GM11168 (cell line): ENCODE measurements around the gene CD248.
"Not testable (repeated sequence)": the region's sequence is repeated elsewhere in the genome, so short reads cannot be mapped to it uniquely, and the experiment has no call there.

Source experiments
- in situ Hi-C: fragments of 300-500 bp; cut with MboI; formaldehyde crosslinking; loops from one replicate; pipeline ENCODE4 v1.12.0; 2022; ENCODE audit warnings: low sequenced_read_pairs; ENCODE audit not compliant: unreplicated experiment

The CD248 gene, protein sequence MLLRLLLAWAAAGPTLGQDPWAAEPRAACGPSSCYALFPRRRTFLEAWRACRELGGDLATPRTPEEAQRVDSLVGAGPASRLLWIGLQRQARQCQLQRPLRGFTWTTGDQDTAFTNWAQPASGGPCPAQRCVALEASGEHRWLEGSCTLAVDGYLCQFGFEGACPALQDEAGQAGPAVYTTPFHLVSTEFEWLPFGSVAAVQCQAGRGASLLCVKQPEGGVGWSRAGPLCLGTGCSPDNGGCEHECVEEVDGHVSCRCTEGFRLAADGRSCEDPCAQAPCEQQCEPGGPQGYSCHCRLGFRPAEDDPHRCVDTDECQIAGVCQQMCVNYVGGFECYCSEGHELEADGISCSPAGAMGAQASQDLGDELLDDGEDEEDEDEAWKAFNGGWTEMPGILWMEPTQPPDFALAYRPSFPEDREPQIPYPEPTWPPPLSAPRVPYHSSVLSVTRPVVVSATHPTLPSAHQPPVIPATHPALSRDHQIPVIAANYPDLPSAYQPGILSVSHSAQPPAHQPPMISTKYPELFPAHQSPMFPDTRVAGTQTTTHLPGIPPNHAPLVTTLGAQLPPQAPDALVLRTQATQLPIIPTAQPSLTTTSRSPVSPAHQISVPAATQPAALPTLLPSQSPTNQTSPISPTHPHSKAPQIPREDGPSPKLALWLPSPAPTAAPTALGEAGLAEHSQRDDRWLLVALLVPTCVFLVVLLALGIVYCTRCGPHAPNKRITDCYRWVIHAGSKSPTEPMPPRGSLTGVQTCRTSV

DNA sequence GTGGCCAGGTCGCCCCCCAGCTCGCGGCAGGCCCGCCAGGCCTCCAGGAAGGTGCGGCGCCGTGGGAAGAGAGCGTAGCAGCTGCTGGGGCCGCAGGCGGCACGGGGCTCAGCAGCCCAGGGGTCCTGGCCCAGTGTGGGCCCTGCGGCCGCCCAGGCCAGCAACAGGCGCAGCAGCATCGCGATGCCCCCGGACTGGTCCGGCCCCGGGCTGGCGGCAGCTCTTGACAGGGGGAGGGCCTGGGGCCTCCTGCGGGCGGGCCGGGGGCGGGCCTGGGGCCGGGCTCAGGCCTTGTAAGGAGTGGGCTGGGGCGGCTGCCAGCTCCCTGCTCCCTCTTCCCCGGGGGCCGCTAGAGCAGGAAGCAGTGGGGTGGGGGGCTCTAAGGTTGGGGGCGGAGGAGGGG is at the start of gene CD248:
CD248 (minus strand) TSS at position 196 of the 403 bp plus-strand sequence; CDS start at position 179, 17 bp downstream.
- in situ Hi-C loops, result no loop called here

DNA sequence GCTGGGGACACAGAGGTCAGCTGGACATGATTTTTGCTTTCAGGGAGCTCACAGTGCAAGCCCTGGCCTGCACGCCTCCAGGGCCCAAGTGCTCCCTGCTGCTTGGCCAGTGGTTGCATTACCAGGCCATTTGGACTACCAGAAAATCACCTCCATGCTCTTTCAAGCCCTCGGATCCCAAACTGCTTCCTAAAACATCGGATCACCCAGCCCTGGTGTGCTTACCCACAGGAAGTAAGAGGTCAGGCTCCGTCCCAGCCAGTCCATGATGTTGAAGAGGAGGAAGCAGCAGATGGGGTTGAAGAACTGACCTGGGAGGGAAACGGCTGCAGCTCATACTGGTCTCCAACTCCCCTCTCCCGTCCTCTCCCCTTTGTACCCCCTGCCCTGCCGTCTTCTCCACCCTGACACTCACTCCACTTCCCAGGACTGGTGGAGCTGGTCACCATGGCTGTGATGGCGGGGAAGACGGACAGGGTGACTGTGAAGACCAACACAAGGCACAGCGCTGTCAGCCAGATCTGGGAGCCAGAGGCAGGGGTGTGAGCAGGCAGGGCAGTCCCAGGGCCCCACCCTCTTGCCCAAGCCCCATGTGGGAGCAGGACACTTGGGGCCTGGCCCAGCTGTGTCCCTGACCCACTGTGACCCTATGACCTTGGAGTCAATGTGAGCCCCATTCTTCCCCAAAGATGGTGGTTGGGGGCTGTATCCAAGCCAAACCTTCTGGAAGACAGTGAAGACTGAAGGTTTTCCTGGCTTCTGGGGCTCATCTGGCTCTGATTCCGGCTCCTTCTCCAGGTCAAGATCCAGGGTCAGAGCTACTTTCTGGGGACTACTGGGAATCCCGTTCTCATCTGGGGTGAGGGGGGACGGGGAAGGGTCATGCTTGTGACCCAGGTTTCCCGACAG is 49.1 kb upstream of the CD248 start:
- in situ Hi-C loops, result no loop called here

- in situ Hi-C loops, result no loop called here
Observed at GRCh38 chr11:66365166-66365565, 48.3 kb upstream of the CD248 start.

GRCh38 chr11:66363805-66364535 is 47.1 kb upstream of the CD248 start:
- in situ Hi-C loops, result no loop called here

DNA sequence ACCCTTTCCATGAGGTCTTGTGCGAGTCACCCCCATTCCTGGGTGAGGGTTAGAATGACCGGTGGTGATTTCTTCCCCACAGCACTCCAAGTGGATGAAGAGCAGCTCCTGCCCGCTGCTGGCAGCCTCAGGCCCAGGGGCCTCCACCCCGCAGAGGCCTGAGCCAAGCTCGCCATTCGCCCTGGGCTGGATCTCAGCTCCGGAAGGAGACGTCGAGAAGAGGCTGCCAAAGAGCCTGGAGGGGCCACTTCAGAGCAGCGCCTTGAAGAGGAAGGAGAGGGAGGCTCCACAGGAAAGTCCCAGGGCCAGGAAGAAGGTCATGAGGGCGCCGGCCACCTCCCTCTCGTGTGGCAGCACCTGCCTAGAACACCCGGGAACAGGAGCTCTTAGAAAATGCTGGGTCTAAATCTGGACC is 46.4 kb upstream of the CD248 start:
- in situ Hi-C loops, result no loop called here

- in situ Hi-C loops, result no loop called here
Observed at GRCh38 chr11:66362481-66363147, 45.8 kb upstream of the CD248 start.

- in situ Hi-C loops, result no loop called here
Observed at GRCh38 chr11:66361502-66361941, 44.7 kb upstream of the CD248 start.

- in situ Hi-C loops, result no loop called here
Observed at GRCh38 chr11:66360406-66361073, 43.7 kb upstream of the CD248 start.

GRCh38 chr11:66359662-66360087 is 42.8 kb upstream of the CD248 start:
- in situ Hi-C loops, result no loop called here

GRCh38 chr11:66350560-66351235 is 33.9 kb upstream of the CD248 start:
- in situ Hi-C loops, result not testable (repeated sequence)

DNA sequence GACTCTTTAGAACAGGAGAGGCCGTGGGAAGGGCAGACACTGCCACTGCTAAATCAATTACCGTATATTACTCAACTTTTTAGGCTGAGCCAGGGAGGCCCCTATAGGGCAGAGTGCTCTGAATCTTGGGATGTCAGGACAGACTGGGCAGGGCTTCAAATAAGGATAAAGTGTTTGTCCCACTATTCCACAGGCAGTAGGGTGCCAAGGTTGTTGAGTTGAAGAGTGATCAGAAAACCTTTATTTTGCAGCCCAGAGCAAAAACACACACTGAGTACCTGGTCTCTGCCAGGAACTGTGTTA is 32.2 kb upstream of the CD248 start:
- in situ Hi-C loops, result no loop called here

DNA sequence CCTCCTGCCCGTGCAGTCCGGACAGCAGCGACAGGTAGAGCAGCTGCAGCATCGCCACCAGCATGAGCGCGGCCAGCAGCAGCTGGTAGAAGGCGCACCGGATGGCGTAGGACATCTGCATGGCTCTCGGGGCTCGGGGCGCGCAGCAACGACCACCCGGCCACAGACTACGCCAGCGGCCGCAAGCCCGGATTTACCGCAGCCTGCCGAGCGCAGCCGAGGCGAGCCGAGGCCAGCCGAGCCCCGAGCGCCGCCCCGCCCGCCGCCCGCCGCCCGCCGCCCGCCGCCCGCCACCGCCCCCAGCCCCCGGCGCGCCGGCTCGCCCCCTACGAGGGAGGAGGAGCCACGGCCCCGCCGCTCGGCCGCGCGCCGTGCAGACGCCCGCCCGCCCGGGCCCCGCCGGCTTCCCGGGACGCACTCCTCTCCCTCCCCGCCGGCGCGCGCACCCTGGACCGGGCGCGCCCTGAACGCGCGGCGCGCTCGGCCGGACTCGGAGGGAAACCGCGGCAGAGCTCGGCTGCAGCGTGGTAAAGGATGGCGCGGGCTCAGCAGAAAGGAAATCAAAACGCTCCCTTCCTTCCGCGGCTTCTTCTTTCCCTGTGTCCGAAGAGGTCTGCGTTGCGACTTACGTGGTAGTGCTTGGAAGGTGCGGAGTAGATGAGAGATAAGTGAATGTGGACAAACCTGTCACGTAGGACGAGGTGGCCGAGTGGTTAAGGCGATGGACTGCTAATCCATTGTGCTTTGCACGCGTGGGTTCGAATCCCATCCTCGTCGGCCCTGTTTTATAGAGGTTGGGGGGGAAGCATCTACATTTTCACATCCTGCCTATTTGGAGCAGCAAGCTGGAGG is 30.8 kb upstream of the CD248 start, which contains the start of gene B4GAT1:
B4GAT1 (minus strand) TSS at position 205 of the 852 bp plus-strand sequence; CDS start at position 121, 84 bp downstream.
- in situ Hi-C loops, result no loop called here

- in situ Hi-C loops, result no loop called here
Observed at GRCh38 chr11:66346476-66347424, 29.9 kb upstream of the CD248 start.

GRCh38 chr11:66345316-66345649 is 28.4 kb upstream of the CD248 start:
- in situ Hi-C loops, result no loop called here

- in situ Hi-C loops, result no loop called here
Observed at GRCh38 chr11:66344550-66345315, 27.9 kb upstream of the CD248 start, which contains the start of gene BRMS1. TSS of gene BRMS1 (minus strand) at chr11:66345104. CDS start at chr11:66342234, 2,870 bp downstream.
